BJ (cell line): ENCODE results near the gene PTGR1. TPM values are rescaled to one million over a fixed set of nuclear protein-coding genes. Genes with fewer than 3 reads are reported as not detected.

Source experiments
- CTCF ChIA-PET: fragments of 350-600 bp; formaldehyde crosslinking; extraction: SDS; loops from one replicate; lab custom pipeline; 2021; ENCODE audit warnings: antibody characterized with exemption, inconsistent platforms; lab: Yijun Ruan, JAX
- POLR2A ChIA-PET: fragments of 300-600 bp; sonication (Branson Sonifier 250); formaldehyde crosslinking; extraction: SDS; loops from one replicate; lab custom pipeline; 2021; ENCODE audit warnings: antibody characterized with exemption; lab: Charles Lee
- DNase-seq: peaks from one replicate; pipeline ENCODE4 v3.0.0-alpha.2; 2011; ENCODE audit warnings: low read depth
- H3K27me3 ChIP-seq: 2 replicates; pipeline ENCODE4 v1.6.0; 2011; ENCODE audit warnings: low read length; ENCODE audit not compliant: control insufficient read depth, insufficient read depth
- H3K36me3 ChIP-seq: 2 replicates; pipeline ENCODE4 v1.5.1; 2011; ENCODE audit warnings: low read length; ENCODE audit not compliant: control insufficient read depth, insufficient read depth
- H3K4me3 ChIP-seq: 2 replicates; pipeline ENCODE4 v1.5.1; 2011; ENCODE audit warnings: low read depth, mild to moderate bottlenecking, control low read depth, low read length
- polyA minus RNA-seq: library from RNA; depleted of rRNA, polyadenylated mRNA; stranded (reverse); fragments of >200 nt; gene quantifications from 2 replicates; pipeline ENCODE4 v1.2.3, GENCODE V29; 2011; rRNA and poly(A)+ RNA removed
- polyA plus RNA-seq: library from polyadenylated mRNA; depleted of rRNA; stranded (reverse); fragments of >200 nt; gene quantifications from 2 replicates; pipeline ENCODE4 v1.2.3, GENCODE V29; 2011; rRNA removed
- TF ChIP-seq, protein P1 (sequence below): IDR thresholded peaks from 2 replicates; pipeline ENCODE4 v1.5.1; 2011; ENCODE audit warnings: low read depth, mild to moderate bottlenecking, control low read depth, inconsistent platforms, low read length, moderate library complexity; ENCODE audit not compliant: insufficient read depth

The PTGR1 gene
- 49.3 and 74.9 TPM in 2 replicates for polyA plus RNA-seq
- polyA minus RNA-seq: 22.9 and 34.1 TPM in 2 replicates

DNA sequence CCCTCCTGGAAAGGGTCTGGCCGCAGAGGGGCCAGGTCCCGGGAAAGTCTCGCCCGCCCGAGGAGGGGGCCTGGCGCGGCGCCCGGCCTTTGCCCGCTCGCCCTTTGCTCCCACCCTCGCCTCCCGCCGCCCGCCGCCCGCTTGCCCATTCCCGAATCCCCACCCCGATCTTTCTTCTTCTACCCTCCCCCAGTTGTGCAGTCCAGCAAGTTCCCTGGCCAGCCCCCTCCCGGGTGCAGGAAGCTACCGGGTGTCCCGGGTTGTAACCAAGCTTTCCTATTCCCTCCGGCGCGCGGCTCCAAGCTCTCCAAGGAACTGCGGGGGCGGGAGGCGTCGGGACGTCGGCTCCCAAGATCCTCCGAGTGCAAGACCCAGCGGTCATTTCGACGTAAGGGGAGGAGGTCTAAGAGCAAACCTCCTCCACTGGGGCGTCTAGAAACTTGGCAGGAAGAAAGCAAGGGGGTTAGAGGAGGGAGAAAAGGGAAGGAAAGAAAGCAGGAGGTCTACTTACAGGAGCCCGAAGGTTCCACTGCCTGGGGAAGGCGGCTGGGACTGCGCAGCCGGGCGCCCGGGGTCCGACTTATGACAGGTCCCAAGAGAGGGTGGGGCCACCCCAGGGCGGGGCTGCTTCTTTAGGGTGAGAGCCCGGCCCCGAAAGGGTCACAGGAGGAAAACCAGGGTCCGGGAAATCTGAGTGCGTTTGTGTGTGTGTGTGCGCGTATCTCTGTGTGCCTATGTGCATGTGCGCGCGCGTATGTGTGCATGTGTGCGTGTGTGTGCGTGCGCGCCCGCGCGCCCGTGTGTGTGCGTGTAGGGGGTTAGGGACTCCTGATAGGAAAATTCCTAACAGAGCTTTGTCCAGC, at the start of gene PTGR1:
TSS of gene PTGR1 (minus strand) at position 556 of the 863 bp plus-strand sequence. CDS start 2,225 bp downstream, outside the sequence.
- H3K27me3 ChIP-seq: no peaks in the 10 kb centered on the region
- POLR2A ChIA-PET: interaction anchor here (0.6 kb wide), 1 partner anchor 116 kb away, joined by 3 read pairs; no protein-coding TSS in a partner anchor
- TF ChIP-seq, protein P1, sequence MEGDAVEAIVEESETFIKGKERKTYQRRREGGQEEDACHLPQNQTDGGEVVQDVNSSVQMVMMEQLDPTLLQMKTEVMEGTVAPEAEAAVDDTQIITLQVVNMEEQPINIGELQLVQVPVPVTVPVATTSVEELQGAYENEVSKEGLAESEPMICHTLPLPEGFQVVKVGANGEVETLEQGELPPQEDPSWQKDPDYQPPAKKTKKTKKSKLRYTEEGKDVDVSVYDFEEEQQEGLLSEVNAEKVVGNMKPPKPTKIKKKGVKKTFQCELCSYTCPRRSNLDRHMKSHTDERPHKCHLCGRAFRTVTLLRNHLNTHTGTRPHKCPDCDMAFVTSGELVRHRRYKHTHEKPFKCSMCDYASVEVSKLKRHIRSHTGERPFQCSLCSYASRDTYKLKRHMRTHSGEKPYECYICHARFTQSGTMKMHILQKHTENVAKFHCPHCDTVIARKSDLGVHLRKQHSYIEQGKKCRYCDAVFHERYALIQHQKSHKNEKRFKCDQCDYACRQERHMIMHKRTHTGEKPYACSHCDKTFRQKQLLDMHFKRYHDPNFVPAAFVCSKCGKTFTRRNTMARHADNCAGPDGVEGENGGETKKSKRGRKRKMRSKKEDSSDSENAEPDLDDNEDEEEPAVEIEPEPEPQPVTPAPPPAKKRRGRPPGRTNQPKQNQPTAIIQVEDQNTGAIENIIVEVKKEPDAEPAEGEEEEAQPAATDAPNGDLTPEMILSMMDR: no peak
- DNase-seq: peak; percentile 35
- CTCF ChIA-PET: interaction anchor here (1.1 to 3.8 kb wide), 6 partner anchors 14 to 476 kb away, joined by 3 to 18 read pairs (median 5); no protein-coding TSS in a partner anchor
- H3K4me3 ChIP-seq: peak within 1 kb of the TSS; percentile 71
- H3K36me3 ChIP-seq: peaks cover 4% of the 10 kb centered on the region

DNA sequence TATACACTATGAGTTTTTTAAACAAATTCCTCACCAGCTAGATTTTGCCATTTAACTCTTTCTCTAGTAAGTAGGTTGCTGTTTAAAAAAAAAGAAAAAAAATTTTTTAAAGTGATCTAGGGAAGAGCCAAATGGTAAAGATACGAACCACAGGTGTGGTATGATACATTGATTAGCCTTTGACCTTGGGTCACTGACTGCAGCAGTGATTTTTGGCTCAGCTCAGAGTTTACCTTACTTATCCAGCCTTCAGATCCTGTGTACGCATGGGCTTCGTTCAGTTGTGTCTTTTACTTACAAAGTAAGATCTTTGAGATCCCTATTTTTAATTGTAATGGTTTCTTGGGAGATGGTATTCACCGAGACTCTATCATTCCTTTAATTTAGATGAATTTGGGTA, 49.6 kb upstream of the PTGR1 start:
- ChIA-PET POLR2A (no interaction called here), CTCF (interaction anchor here (1.2 kb wide), 2 partner anchors 15 to 53 kb away, joined by 3 to 6 read pairs; no protein-coding TSS in a partner anchor)
- H3K36me3 ChIP-seq: peaks cover 2% of the 10 kb centered on the region
- no peaks in the 10 kb centered on the region for H3K27me3 ChIP-seq
- no peak for DNase-seq
- TF ChIP-seq, protein P1: no peak
- H3K4me3 ChIP-seq: no peak overlapping the region

- Histone ChIP-seq H3K4me3 (no peak overlapping the region), H3K36me3 (no peaks in the 10 kb centered on the region; the same call in 1 of the 2 replicates), H3K27me3 (no peaks in the 10 kb centered on the region)
- DNase-seq: no peak
- CTCF ChIA-PET: interaction anchor here (1.2 kb wide), 1 partner anchor 54 kb away, joined by 3 read pairs; no protein-coding TSS in a partner anchor
- POLR2A ChIA-PET: no interaction called here
- TF ChIP-seq, protein P1: no peak
Measured at GRCh38 chr9:111648066-111648465, 48.6 kb upstream of the PTGR1 start.

DNA sequence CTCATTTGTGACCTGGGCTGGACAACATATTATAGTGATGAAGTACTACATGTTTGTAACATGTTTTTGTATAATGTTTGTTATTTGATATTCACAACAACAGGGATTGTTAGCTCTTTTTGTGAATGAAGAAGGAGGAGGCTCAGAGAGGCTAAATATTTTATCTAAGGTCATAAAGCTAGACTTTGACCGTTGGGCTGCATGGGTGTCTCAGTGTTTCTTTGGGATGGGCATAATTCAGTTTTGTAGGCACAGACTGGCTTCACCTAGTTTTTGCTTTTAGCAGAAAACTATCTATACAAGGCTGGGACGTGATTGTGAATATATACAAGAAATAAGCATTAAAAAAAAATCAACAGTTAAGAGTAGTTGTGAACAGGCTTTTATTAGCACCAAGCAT, 47.0 kb upstream of the PTGR1 start:
- TF ChIP-seq, protein P1: no peak
- CTCF ChIA-PET: no interaction called here
- POLR2A ChIA-PET: interaction anchor here (0.7 kb wide), 1 partner anchor 528 kb away, joined by 4 read pairs; no protein-coding TSS in a partner anchor

DNA sequence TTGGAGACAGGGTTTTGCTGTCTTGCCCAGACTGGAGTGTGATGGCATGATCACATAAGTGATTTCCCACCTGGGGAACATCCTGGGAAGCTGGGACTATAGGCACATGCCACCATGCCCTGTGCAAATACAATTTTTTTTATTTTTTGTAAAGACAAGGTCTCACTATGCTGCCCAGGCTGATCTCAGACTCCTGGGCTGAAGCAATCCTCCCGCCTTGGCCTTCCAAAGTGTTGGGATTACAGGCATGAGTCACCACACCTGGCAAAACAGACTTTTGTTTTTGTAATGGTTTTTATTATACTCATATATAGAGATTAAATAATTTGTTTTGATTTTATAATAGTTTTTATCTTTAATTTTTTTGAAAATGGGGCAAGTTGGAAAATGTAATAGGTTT, 46.4 kb upstream of the PTGR1 start:
- ChIA-PET POLR2A (no interaction called here), CTCF (interaction anchor here (0.7 to 1.8 kb wide), 3 partner anchors 13 to 42 kb away, joined by 3 to 4 read pairs (median 3); no protein-coding TSS in a partner anchor)
- Histone ChIP-seq H3K27me3 (no peaks in the 10 kb centered on the region), H3K36me3 (no peaks in the 10 kb centered on the region; the same call in 1 of the 2 replicates), H3K4me3 (no peak overlapping the region)
- DNase-seq: no peak
- TF ChIP-seq, protein P1: no peak

More for the DNA sequence above, 47.0 kb upstream of the PTGR1 start:
- Histone ChIP-seq H3K27me3 (no peaks in the 10 kb centered on the region), H3K4me3 (no peak overlapping the region), H3K36me3 (no peaks in the 10 kb centered on the region; the same call in 1 of the 2 replicates)
- DNase-seq: no peak
